Hematopoietic multipotent progenitor cell treated with erythropoietin and hydrocortisone succinate and interleukin-3 and kit ligand, for 17 days (in vitro differentiated cells): Measurements from ENCODE around the gene RNF150.
"Not testable (repeated sequence)": the region's sequence is repeated elsewhere in the genome, so short reads cannot be mapped to it uniquely, and the experiment has no call there.

Experiments
- DNase-seq: peaks from one replicate; pipeline ENCODE4 v3.0.0-alpha.2; 2015; ENCODE audit warnings: low spot score

RNF150 gene

DNA sequence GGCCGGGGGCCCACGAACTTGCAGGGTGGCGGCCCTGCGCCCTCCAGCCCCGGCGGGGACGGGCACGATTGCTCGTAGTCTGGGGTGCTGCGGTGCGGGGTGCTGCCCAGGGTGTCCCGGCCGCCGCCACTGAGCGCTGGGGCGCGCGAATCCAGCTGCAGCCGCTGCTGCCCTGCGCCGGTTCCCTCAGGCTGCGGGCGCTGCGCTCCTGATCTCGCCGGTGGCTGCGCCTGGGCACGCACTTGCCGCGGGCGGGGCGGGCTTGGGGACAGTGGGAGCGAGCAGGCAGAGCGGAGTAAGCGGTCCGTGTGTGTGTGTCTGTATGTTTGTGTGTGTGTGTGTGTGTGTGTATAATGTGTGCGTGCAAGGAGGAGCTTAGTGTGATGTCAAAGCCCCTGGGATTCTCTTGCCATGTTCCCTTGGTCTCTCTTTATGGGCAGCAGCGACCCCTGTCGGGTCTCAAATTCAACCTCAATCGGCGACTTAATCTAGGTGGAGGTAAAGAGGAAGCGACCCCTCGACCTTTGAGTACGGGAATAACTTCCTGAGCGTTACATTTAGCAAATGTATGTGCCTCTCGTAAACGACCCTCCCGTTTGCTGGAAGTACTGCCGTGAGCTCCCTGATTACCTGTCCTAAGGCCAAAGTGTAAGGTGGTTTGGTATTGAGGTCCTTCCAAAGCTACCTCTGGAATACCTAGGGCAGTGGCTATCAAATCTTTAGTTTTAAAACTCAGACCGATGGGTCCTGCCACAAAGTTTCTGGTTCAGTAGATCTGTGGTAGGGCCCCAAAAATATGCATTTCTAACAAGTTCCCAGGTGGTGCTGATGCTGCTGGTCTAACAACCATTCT is at the start of gene RNF150:
RNF150 (minus strand) TSS at position 324 of the 853 bp plus-strand sequence.
- no peak for DNase-seq

DNA sequence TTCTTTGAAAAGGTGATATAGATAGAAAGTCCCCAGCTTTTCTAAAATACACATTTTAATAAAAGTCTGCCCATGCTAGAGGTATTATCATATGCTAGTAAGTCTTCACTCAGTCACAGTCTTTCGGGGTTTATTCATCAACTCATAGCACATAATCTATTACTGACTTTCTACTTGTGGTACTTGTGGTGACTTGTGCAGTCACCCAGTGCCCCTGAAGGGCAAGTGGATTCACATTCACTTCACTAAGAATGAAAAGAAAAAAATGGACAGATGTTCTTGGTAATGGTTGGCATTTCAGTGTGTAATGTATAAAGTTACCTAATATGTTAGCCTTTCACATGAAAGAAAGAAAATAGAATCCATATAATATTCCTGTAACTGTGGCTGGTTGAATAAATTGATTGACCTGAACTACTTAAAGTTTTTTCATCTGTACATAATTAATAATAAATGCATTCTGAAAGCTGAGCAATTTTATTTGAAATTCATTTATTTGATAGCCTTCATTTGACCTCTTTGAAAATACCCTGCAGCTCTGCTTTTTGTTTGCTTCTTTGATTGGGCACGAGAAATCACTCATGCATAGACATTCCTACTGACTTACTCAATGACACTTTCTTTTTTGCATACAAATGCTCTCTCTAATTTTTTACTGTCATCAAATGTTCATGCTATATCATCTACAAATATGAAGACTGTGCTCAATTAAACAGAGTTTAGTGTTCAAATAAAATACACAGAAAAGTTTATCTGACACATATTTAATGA is 47.9 kb upstream of the RNF150 start:
- no peak for DNase-seq

DNA sequence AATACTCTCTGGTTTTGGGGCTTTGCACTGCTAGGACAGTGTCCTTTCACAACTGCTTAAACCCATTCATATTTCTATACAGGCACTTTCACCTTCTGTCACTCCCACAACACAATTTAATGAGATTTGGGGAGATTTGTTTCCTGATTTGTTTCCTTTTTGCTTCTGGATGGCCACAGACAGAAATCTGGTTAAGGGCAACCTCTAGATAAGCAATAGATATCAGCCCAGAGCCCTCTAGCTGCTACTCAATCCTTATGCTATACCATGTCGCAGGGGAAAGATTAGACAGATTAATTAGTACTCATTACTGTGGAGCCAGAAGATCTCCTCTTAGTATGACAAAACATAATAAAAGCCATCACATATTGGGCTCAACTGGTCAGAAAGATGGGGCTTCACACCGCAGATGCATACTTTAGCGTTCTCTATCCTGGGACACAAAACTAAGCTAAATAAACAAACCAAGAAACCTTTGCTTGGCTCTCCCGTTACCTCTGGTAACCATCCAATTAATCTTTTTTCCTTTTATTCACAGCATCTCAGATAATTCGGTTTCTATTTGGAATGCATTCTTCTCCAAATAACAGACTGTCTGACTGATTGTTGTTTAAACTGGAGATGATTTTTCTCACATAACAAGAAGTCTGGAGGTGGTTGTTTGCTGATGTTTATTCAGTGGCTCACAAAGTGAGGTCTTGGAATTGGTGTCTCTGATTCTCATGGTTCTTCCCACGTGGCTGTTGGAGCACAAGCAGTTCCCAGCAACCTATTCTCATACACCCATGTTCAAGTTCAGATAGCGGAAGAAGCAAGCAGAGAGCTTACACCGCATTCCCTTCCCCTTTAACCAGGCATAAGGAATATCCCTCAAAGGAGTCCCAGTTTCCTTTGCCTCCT is 46.5 kb upstream of the RNF150 start:
- DNase-seq = no peak

DNA sequence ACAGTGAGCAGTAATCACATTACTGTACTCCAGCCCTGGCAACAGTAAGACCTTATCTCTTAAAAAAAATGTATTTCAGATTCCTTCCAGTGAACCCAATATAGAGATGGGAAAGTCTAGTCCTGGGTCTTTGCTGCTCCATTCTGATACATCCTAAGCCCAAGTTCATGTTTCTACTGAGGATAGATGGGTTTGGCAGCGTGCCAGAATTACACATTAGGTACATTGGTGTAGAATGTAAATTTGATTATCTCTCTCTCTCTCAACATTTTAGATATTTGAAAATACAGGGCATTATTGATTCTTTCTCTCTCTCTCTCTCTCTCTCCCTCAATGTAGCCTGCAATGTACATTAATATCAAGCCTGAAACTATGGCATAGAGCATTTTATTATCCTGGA is 43.9 kb upstream of the RNF150 start:
- DNase-seq = peak; percentile 6

DNA sequence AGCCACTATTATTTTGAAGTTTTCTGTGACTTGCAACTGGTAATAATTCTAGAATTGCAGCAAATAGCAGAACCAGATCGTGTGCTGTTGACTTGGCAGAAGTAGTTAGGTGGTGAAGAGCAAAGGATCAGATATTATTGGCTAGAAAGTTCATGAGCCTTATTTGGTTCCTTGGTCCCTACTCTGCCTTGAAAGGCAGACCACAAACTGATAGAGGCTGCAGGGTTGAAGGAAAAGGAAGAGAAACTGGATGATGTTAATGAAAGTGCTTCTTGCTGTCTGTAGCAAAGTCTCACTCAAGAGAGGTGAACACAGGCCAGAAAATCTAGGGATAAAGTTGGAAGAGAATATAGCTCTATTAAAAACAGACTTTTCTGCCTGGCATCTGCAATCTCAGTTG is 41.2 kb upstream of the RNF150 start:
- DNase-seq = no peak

DNA sequence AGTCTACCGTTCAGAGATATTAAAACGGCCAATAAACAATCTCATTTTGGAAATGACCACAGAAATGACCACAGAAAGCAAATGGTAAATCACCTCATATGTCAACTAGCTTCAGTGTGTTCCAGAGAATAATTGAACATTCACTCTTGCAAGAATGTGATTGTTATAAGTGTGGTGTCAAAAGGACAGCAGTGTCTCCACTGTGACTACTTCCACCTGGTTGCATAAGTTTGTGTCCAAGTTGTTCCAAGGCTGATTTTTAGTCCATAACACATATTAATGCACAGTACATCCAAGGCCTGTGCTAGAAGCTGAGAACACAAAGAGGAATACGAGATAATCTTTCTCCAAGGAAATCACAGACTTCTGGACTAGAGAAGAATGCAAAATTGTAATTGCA is 37.4 kb upstream of the RNF150 start:
- DNase-seq = no peak

DNA sequence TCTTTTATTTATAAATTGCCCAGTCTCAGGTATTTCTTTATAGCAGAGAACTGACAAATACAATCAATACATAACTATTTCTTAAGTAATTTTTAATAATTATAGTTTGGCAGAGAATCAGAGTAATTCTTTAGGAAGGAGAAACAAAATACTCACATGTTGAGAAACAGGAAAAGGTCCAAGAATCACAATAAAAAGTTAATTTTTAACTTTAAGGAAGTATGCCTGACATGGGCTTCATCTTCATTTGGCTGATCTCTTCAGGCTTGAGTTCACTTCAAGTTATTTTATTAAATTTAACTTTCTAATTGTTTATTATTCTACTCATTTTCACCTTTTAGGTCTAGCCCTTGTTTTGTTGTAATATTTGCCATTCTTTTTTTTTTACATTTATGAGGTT is 36.1 kb upstream of the RNF150 start:
- no peak for DNase-seq

DNA sequence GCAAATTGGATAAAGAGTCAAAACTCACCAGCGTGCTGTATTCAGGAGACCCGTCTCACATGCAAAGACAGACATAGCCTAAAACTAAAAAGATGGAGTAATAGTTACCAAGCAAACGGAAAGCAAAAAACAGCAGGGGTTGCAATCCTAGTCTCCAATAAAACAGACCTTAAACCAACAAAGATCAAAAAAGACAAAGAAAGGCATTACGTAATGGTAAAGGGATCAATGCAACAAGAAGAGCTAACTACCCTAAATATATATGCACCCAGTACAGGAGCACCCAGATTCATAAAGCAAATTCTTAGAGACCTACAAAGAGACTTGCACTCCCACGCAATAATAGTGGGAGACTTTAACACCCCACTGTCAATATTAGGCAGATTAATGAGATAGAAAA is 31.7 kb upstream of the RNF150 start:
- not testable (repeated sequence) for DNase-seq

DNA sequence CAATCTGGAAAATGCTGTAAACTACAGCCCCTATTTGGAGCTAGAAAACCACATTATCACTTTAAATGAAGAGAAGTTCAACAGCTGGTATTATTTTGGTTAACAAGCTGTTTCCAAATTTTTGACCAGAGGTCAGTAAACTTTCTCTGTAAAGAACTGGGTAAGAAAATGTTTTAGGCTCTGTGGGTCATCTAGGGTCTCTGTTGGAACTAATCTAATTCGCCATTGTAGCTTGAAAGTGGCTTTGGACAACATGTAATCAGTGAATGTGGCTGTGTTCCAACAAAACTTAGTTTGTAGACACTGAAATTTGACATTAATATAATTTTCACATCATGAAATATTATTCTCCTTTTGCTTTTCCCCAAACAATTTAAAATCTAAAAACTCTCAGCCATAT is 25.8 kb upstream of the RNF150 start:
- DNase-seq = no peak

DNA sequence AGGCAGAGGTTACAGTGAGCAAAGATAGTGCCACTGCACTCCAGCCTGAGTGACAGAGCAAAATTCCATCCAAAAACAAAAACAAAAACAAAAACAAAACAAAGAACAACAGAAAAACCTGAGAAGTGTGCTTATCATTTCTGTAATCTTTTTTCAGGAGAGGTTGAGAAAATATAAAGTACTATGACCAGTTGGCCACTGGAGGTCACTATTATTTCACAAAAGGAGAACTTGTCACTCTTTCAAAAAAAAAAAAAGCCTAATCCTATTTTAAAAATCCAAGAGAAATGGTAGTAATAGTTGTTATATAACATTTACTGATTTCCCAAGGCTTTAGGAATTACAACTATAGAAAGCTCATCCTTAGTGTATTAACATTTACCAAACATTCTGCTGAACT is 24.9 kb upstream of the RNF150 start:
- peak; percentile 12 for DNase-seq

DNA sequence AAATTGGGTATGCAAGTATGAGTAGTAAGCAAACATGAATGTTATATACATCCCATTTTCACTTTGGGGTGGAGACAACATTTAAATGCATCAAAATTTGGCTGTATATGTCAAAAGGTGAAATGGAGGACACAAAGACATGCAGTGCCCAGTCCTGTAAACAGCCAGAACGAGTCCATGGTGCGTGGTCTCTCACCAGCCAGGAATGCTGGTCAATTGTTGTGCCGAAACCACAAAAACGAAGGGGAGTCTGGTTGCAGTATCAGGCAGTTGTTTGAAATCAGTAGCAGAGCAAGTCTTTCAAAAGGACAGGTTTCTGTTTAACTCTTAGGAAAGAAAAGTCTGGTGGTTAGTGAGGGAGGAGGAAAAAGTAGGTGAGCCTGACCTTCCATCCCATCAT is 22.3 kb upstream of the RNF150 start:
- DNase-seq = no peak

DNA sequence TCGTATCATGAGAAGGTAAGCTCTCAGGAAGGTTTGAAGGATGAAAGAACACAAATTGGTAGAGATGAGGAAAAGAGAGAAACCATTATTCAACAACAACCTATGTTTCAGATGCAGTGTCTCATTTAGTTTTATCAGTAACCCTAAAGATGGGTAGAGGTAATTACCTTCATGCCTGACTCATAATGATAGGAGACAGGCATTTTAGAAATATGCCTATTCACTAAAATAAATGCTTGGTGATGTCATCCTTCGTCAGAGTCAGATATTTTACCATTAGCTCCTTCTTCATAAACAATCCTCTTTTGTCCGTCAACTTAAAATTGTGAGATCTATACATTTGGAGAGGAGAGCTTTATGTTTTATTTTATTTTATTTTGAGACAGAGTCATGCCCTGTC is 21.5 kb upstream of the RNF150 start:
- no peak for DNase-seq

DNA sequence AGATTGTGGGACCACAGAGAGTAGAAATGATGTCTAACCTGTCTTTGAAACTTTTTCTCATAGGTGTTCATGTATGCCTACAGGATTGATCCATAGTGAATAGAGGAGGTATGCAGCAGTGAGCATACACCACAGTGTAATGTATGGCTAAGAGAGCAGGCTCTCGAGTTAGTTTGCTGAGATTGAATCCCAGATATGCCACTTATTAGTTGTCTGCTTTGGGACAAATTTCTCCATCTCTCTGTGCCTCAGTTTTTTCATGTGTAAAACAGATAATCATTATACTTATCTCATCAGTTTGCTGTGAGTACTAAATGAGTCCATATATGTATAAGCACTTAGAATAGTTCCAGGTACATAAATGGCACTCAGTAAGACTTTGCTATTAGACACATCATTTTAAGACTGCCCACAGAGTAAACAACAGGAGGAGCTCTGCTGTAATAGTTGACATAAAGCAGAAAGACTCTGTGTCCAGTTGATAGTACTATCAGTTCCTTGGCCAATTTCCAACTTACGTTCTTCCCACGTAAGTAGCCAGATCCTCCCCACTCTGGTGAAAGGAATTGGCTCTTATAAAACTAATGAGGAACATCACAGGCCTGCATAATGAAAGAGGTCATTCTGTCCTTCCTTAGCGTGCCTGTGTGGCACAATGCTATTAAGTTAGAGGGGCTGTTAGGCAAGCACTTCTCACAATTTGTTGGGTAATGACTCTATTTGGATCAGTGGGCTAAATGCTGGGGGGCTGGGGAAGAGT is 20.7 kb upstream of the RNF150 start:
- no peak for DNase-seq

DNA sequence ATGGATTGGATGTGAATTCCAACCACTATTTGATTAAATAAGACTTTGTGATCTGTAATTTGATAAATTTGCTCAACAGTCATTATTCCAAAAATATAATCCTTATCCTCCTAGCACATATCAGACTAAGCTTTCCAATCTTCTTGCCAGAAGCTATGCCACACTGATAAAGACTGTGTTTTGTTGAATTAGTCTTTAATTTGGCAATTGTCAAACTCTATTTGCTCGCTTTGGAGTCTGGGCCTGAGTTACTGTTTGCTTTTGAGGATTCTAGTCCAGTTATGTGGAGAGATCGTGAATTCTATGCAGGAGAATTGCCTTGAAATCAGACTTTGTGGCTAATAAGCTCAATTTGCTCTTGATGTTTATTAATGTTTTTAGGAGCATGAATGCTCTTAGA is 10.9 kb upstream of the RNF150 start:
- DNase-seq = no peak

DNA sequence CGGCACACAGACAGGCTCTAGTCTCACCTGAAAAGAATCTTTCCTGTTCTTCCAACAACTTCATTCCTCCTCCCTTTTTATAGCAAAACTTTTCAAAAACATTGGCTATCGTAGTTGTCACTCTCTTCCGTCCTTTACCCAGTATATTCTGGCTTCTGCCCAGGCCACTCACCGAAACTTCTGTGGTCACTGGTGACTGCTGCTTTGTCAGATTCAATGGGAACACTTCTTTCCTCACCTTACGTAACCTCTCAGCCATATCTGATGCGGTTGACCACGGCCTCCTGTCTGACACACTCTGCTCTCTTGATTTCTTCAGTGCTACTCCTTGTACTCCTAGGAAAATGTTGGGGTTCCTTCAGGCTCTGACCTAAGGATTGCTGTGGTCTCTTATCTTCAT is 9.2 kb upstream of the RNF150 start:
- no peak for DNase-seq

DNA sequence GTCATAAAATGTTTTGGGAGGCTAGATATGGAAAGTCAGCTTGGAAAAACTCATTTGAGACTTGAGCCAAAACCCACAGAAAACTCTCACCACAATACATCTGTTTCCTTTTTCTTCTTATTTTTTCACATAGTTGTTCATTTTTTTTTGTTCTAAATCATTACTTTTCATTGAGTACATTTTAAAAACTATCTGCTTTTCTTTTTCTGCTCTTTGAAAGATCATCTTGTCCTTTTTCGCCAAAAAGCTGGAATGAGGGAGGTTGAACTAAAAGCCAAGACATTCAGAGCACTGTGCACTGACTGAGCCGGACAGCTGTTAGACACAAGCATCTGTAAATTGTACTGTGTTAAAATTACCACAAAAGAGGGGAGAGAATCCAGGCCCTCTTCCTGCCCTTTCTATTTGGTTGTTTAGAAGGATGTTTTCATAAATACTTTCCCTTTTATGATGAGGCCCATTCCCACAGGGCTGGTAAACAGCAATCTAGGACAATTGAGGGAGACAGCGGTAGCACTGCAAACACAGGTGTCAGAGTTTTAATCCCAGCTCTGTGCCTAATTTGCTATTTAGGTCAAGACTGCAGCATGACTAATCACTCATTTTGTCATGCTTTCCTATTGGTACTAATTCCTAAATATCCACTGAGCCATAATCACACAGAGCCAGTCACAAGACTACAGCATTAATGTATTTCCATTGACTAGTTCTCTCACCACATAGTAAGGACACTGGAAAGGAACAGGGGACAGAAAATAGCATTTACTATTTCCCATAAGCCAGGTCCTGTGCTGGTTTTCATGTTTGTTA is 7.3 kb upstream of the RNF150 start:
- DNase-seq = no peak

DNA sequence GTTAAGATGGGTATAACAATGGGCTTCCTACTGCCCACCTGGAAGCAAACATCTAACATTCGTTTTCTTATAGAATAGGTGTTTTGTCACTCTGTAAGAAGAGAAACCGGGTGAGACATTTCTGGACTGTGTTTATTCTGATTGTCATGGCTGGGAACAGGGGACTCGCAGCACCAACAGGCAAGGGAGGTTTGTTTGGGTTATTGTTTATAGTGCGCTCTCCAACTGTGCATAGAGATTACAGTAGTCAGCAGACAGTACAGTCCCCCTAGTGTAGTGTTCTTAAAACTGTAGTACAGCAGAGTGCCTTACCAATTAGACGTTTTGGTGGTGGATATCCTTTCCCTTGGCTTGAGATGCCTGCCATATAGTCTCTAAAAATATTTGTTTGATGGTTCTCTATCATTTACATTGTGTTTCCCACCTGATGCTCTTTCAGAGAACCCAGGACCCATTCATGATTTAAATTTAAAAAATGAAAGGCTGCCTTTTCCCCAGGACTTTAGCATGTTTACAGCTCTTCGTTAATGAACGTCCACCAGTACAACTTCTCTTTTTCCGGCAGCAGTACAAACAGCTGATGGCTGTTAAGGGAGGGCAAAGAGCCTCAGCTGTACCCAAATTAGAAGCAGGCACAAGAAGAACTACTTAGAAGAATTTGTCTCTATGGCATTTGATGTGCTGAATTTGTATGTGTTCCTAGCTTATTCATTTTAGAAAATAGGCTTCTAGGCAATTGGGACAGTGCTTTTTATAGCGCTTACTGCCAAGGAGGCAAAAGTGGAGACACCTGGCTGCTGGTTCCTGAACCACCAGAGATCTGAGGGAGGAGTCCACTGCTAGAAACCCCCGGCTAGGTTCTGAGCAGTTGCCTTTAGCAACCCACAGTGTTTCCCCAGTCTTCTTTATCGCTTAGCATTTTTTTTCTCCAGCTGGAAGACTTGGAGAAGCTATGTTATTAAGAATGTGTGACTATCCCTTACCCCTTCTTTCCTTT is 1.0 kb upstream of the RNF150 start:
- DNase-seq = no peak

DNA sequence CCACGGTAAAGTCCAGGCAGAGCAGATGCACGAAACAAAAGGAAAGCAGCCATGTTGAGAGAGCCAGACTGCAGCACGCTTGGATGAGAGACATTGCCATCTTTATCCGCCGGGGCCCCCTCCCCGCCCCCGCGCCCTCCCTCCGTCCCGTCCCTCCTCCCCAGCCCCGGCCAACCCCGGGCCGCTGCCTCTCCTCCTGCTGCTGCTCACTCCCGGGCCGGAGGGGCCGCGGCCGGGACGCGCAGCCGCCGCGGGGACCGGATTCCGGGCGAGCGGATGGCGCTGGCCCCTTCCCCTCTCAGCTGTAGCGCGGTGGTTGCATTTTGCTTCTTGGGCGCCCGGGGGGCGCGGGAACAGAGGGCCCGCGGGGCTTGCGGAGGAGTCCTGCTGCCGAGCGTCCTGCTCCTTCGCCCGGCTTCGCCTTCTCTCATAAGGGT is 542 bp downstream of the RNF150 start:
- no peak for DNase-seq

DNA sequence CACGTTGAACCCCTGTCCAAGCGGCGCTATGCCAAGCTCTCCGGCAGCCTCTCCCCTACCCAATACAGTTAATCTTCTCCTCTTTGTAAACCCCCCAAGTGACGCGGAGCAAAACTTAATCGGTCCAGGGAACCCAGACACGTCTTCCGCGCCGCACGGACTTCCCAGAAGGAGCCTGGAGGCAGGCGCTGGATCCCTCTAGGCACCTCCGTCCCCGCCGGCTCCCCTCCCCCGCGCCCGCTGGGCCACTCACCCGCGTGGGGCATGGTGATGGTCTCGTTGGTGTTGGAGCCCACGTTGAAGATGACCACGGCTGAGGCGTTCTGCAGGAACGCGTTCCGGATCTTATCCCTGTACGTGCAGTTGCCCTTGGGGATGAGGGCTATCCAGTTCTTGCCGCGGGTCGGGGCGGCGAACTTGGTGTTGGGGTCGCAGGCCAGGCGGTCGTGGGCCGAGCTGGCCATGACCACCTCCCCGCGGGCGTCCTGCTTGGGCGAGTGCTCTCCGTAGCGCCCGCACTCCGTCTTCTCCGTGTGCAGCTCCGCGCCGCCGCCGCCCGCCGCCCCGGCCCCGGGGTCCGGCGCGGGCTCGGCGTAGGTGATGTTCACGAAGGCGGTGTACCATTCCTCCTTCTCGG is 1.1 kb downstream of the RNF150 start:
- DNase-seq = no peak
